ENCODE data around the gene PNPLA7.

Gene PNPLA7

DNA sequence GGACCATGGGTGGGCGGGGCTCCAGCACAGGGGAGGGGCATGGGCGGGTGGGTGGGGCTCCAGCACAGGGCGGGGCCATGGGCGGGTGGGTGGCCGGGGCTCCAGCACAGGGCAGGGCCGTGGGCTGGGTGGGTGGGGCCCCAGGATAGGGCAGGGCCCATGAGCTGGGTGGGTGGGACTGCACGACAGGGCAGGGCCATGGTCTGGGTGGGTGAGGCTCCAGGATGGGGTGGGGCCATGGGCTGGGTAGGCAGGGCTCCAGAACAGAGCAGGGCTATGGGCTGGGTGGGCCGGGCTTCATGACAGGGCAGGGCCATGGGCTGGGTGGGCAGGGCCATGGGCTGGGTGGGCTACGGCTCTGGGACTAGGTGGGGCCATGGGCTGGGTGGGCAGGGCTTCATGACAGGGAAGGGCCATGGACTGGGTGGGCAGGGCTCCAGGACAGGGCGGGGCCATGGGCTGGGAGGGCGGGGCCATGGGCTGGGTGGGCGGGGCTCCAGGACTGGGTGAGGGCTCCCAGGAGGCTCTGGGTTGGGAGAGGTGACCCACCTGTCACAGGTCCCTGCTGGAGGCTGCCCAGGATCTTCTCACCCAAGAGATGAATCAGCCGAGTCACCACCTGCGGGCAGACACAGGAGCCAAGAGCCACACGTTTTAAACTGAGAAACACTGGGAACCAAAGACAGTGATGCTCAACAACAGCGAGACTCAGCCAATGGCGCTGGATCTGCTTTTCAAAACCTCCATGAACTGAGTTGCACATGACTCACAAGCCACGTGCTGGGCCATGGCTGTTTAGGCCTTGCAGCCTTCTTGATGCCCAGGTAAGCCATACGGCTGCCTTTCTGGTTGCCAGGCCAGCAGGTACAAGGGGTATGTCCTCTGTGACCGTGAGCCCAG, 57.5 kb downstream of the PNPLA7 start:
- TF ChIP-seq, protein P1, sequence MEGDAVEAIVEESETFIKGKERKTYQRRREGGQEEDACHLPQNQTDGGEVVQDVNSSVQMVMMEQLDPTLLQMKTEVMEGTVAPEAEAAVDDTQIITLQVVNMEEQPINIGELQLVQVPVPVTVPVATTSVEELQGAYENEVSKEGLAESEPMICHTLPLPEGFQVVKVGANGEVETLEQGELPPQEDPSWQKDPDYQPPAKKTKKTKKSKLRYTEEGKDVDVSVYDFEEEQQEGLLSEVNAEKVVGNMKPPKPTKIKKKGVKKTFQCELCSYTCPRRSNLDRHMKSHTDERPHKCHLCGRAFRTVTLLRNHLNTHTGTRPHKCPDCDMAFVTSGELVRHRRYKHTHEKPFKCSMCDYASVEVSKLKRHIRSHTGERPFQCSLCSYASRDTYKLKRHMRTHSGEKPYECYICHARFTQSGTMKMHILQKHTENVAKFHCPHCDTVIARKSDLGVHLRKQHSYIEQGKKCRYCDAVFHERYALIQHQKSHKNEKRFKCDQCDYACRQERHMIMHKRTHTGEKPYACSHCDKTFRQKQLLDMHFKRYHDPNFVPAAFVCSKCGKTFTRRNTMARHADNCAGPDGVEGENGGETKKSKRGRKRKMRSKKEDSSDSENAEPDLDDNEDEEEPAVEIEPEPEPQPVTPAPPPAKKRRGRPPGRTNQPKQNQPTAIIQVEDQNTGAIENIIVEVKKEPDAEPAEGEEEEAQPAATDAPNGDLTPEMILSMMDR (IDR thresholded peaks at IDR 0.05) = no peak

DNA sequence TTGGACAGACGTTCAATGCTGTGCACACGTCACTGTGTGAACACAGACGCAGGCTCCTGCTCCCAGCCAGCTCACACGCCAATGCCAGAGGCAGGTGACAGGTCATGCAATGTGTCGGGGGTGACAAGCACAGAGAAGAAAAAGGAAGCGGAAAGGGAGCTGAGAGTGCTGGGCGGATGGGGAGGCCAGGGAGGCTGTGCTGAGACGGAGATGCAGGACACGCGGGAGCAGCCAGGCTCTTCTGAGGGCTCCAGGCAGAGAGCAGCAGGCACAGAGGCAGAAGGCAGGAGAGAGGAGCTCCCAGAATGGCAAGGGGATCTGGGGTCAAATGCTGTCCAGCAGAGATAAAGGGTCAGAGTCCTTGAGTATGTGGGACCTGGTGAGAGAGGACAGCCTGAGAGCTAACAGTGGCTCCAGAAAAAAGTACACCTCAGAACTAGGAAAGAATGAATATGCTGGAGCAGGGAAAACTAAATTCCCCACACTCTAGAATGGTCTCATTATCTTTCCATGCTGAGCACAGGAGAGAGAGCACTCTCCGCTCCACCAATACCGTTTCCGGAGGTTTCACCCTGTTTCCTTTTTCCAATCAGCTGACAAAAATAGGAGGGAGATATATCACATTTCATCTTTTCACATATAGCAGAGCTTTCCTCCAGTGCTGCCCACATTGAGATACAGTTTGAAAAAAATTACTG, 58.3 kb downstream of the PNPLA7 start:
- TF ChIP-seq, protein P1 (IDR thresholded peaks at IDR 0.05) = no peak

DNA sequence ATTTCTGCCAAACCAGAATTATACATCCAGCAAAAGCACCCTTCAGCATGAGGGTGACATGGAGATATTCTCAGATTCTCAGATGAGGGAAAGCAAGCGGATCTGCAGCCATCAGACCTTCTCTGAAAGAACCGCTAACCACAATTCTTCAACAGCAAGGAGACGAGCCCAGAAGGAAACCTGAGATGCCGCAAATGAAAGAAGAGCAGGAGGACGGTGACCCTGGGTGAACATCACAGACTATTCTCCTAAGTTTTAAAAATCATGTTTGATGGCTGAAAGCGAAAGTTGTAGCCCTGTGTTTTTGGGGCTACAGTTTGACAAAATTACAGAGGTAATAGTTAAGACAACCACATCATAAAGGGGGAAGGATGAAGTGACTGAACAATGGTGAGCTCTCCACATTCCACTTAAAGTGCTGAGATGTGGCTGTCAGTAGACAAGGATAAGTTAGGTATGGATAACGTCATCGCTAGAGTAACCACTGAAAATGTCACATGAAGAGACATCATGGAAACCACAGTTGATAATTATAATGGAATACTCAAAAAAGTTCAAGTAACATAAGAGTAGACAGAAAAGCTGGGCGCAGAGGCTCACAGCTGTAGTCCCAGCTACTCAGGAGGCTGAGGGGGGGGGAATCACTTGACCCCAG, 59.5 kb downstream of the PNPLA7 start:
- TF ChIP-seq, protein P1 (IDR thresholded peaks at IDR 0.05) = no peak

DNA sequence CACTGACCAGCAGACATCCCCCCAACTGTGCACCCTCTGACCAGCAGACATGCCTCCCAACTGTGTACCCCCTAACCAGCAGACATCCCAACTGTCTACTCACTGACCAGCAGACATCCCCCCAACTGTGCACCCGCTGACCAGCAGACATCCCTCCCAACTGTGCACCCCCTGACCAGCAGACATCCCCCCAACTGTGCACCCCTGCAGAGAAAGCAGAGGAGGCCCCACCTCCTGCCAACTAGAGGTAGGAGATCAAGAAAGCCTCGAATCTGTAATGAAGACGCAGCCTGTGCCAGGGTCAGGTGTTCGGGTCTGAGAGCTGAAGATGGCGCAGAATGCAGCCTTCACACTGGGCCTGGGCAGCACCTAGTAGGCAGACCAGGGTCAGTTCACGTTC, 61.3 kb downstream of the PNPLA7 start:
- TF ChIP-seq, protein P1 (IDR thresholded peaks at IDR 0.05) = no peak

DNA sequence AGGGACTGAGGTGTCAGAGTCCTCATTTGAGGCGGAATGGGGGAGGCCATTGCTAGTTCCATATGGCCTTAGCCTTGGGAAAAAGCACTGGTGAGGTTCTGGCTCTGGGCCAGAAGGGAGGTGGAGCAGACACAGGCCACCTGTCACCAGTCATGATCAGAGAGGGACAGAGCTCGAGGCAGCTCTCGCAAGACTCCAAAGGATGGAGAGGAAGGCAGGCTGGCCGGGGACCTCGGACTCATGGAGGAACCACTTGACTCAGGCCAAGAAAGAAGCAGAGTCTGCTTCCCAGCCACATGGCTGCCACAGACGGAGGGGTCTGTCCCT, 61.9 kb downstream of the PNPLA7 start:
- TF ChIP-seq, protein P1 (IDR thresholded peaks at IDR 0.05) = no peak

DNA sequence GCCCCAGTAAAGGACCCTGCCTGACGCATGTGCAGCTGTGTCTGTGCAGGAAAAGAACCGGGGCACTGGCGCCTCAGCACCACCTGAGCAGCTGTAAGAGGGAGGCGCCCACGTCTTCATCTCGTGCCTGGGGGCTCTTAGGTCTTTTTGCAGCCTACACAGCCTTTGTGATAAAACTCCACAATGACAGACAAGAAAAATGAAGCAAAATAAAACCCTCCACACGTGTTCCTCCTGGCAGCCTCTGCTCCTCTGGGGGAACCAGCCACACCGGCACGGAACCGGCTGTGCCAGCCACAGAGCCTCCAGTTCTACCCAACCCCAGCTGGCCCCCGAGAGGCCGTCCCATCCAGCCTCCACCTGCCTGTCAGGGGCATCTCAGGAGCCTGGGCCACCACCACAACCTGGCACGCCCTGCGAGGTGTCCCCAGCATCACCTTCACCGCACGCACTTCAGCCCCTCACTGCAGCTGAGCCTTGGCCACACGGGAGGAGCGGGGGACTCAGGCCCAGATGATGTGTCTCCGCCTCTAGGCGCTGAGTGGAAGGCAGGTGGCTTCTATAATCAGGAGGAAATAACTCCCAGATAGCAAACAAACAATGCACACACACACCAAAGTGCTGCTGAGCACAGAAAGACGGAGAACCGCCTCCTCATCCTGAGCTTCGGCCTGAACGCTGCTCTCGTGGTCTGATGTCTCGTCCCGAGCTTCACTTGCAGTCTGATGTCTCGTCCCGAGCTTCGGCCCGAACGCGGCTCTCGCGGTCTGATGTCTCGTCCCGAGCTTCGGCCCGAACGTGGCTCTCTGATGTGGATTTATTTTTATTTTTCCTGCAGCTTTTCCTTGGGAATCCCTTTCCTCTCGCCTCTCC, 62.5 kb downstream of the PNPLA7 start:
- TF ChIP-seq, protein P1 (IDR thresholded peaks at IDR 0.05) = no peak
